Epithelial cell of proximal tubule (primary cell): ENCODE measurements around the gene TRIP12. TPM values are rescaled to one million over a fixed set of nuclear protein-coding genes. Genes with fewer than 3 reads are reported as not detected.

Experiments
- DNase-seq: peaks from one replicate; pipeline ENCODE4 v3.0.0-alpha.2; 2011; ENCODE audit warnings: low read depth
- H3K4me3 ChIP-seq: 2 replicates; pipeline ENCODE4 v1.5.1; 2011; ENCODE audit warnings: low read depth, mild to moderate bottlenecking, low read length
- total RNA-seq: library from RNA; depleted of rRNA; stranded (reverse); fragments of >200 nt; gene quantifications from 2 replicates; pipeline ENCODE4 v1.2.3, GENCODE V29; 2015
- TF ChIP-seq, protein P1 (sequence below): conservative IDR thresholded peaks from 2 replicates; pipeline ENCODE4 v1.5.1; 2012; ENCODE audit warnings: low read depth, mild to moderate bottlenecking, low read length

The TRIP12 gene
- total RNA-seq, 1 donor from 2014 or later = 84.1 TPM

DNA sequence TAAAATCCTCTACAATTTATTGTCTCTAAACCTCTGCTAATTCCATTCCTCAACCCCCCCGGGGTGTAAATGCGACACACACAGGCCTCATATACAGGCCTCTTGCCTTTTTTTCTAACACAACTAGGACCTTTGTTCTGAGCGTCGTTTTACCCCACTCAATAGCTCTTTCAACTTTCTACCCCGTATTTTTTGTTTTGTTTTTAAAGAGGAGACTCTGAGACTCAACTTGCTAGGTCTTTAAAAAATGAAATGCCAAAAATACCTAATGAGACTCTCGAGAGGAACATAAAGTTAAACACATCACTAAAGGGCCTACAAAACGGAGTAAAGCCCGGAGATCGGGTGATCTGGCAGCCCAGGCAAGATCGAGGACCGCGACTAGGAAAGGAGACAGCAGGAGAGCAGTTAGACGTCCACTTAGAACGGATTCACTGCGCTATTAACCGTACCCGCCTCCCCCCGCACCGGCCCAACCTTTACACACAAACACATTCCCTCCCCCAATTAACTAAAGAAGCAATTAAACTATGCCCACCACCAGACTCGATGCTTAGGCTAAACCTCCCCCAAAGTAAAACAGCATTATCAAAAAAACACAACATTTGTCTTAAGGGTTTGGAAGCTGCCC, 1.7 kb downstream of the TRIP12 start:
- TF ChIP-seq, protein P1, sequence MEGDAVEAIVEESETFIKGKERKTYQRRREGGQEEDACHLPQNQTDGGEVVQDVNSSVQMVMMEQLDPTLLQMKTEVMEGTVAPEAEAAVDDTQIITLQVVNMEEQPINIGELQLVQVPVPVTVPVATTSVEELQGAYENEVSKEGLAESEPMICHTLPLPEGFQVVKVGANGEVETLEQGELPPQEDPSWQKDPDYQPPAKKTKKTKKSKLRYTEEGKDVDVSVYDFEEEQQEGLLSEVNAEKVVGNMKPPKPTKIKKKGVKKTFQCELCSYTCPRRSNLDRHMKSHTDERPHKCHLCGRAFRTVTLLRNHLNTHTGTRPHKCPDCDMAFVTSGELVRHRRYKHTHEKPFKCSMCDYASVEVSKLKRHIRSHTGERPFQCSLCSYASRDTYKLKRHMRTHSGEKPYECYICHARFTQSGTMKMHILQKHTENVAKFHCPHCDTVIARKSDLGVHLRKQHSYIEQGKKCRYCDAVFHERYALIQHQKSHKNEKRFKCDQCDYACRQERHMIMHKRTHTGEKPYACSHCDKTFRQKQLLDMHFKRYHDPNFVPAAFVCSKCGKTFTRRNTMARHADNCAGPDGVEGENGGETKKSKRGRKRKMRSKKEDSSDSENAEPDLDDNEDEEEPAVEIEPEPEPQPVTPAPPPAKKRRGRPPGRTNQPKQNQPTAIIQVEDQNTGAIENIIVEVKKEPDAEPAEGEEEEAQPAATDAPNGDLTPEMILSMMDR = no peak
- DNase-seq = no peak
- H3K4me3 ChIP-seq = peak overlapping the region; percentile 74

DNA sequence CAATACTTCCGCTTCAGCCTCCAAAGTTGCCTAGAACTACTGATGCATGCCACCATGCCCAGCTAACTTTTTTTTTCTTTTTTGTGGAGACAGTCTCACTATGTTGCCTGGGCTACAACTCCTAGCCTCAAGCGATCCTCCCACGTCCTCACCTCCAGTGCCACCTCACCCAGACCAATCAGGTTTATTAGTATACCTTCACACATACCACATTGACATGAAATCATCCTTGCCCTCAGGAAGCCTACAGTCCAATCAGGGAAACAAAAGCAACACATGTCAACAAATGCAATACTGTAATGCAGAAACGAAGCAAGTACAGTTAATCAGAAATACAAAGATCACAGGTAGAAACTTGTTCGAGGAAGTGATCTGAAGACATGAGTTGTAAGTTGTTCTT, 4.0 kb downstream of the TRIP12 start:
- no peak overlapping the region for H3K4me3 ChIP-seq
- DNase-seq = no peak
- TF ChIP-seq, protein P1 = no peak

DNA sequence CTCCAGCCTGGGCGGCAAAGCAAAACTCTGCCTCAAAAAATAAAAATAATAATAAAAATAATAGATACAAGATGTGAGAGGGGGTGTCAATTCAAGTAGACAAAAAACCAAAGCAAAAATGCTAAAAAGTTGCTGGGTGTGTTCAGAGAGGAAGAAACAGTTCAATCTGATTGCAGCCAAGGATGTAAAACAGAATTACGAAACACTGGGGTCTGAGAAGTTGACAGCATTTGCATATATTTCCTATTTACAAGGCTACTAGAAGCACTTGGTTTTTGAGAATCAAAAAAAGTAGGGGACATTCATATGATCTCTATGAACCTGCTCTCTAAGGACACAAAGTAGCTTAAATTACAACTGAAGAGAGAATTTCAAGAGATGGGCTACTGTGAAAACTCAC, 7.6 kb downstream of the TRIP12 start:
- H3K4me3 ChIP-seq = no peak overlapping the region
- TF ChIP-seq, protein P1 = no peak
- no peak for DNase-seq

DNA sequence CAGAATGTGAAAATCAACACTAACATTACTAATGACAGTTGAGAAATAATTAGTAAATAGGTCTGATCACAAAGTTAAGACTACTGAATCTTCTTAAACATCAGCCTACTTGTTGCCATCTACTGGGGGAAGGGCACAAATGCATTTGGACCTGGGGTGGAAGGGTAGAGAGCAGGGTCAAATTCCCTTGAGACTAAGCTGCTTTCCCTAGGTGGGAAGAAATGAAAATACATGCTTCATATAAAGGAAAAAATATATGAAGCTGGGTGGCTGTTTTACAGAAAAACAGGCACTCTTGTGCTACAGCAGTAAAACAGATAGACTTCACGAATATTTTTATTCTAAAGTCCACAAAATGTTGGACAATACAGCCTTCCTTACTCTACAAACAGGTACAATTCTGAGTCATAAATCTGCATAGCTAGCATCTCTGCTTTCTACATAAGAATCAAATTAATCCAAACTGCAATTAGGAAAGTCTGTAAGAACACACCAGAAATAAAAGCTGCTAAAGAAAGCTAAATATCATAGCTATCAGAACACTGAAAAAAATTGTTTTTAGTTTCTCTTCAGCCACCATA, 10.9 kb downstream of the TRIP12 start:
- TF ChIP-seq, protein P1 = peak; percentile 38
- no peak for DNase-seq

DNA sequence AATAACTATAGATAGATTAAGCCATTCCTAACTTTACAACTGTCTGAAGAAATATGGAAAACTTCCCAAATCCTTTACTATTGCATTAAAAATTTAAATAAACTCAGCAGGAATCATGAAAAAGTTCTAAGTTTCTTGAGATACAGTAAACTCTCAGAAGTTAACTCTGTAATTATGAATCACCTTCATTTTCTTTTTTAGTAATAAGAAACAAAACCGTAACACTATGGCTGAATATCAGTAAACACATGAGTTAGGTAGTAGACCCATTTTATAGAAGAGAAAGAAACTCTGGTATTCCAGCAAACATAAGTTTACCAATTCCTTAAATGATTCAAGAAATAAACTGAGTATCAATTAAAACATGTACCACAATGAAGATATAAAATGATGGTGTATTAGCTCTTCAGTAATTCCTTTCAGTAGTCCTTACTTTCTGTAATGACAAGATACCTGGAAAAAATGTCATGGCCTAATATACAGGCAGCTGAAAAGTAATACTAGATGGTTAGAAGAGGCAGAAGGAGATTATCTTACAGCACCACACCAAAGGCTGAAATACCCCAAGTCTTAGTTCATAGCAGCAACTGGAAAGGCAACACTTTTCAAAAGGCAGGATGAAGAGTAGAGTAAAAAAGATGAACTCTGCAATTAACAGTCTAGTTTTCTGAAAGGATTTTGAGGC, 11.5 kb downstream of the TRIP12 start:
- TF ChIP-seq, protein P1 = no peak
- no peak for DNase-seq

More for the DNA sequence above, 10.9 kb downstream of the TRIP12 start:
- H3K4me3 ChIP-seq = no peak overlapping the region

DNA sequence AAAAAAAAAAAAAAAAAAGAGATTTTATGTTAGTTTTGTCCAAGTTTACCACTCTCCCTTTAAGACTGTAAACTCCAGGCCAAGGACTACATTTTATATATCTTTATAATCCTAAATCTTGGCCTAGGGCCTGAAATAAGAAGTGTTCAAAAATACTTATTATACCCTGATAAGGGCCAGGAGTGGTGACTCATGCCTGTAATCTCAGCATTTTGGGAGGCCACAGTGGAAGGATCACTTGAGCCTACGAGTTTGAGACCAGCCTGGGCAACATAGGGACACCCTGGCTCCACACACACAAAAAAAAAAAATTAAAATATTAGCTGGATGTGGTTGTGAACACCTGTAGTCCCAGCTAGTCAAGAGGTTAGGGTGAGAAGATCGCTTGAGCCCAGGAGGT, 12.7 kb downstream of the TRIP12 start:
- no peak overlapping the region for H3K4me3 ChIP-seq
- DNase-seq = no peak

More for the DNA sequence above, 11.5 kb downstream of the TRIP12 start:
- no peak overlapping the region for H3K4me3 ChIP-seq

More for the DNA sequence above, 12.7 kb downstream of the TRIP12 start:
- TF ChIP-seq, protein P1 = no peak
